HEK293T (cell line): ENCODE measurements around the gene SEPTIN14.
A peak's percentile ranks its signal among the peaks of the same experiment; 100 is the strongest.
"Not testable (repeated sequence)": the region's sequence is repeated elsewhere in the genome, so short reads cannot be mapped to it uniquely, and the experiment has no call there.

Source experiments
- CTCF ChIA-PET: fragments of 350-600 bp; formaldehyde crosslinking; extraction: SDS; loops from one replicate; lab custom pipeline; 2021; ENCODE audit warnings: antibody characterized with exemption, inconsistent platforms; lab: Yijun Ruan, JAX
- POLR2A ChIA-PET: fragments of 350-600 bp; formaldehyde crosslinking; extraction: SDS; loops from one replicate; lab custom pipeline; 2020; ENCODE audit warnings: antibody characterized with exemption, inconsistent platforms; lab: Yijun Ruan, JAX
- DNase-seq: peaks from one replicate; pipeline ENCODE4 v3.0.0; 2012; ENCODE audit warnings: mixed read lengths; ENCODE audit errors: extremely low spot score
- ARNT ChIP-seq: fragments of 450-650 bp; IDR thresholded peaks from 2 replicates; pipeline ENCODE4 v1.6.1; 2017; ENCODE audit warnings: mild to moderate bottlenecking
- BHLHE40 ChIP-seq: fragments of 450-650 bp; IDR thresholded peaks from 2 replicates; pipeline ENCODE4 v1.6.1; 2016; ENCODE audit warnings: mild to moderate bottlenecking, moderate library complexity, borderline replicate concordance
- CTBP1 ChIP-seq: fragments of 450-650 bp; IDR thresholded peaks from 2 replicates; pipeline ENCODE4 v1.6.1; 2016; ENCODE audit warnings: borderline replicate concordance
- ELF4 ChIP-seq: fragments of 450-650 bp; IDR thresholded peaks from 2 replicates; pipeline ENCODE4 v1.6.1; 2017; ENCODE audit warnings: antibody characterized with exemption
- FOXA1 ChIP-seq: fragments of 450-650 bp; IDR thresholded peaks from 2 replicates; pipeline ENCODE4 v1.6.1; 2016; ENCODE audit warnings: mild to moderate bottlenecking
- FOXK2 ChIP-seq: fragments of 450-650 bp; IDR thresholded peaks from 2 replicates; pipeline ENCODE4 v1.6.1; 2016; ENCODE audit warnings: mild to moderate bottlenecking
- FOXM1 ChIP-seq: fragments of 450-650 bp; IDR thresholded peaks from 2 replicates; pipeline ENCODE4 v1.6.1; 2017; ENCODE audit warnings: mild to moderate bottlenecking, borderline replicate concordance
- HDGF ChIP-seq: fragments of 450-650 bp; IDR thresholded peaks from 2 replicates; pipeline ENCODE4 v1.6.1; 2017; ENCODE audit warnings: antibody characterized with exemption, borderline replicate concordance
- L3MBTL2 ChIP-seq: fragments of 450-650 bp; conservative IDR thresholded peaks from 2 replicates; pipeline ENCODE4 v1.6.1; 2016; ENCODE audit warnings: mild to moderate bottlenecking
- LEF1 ChIP-seq: fragments of 450-650 bp; IDR thresholded peaks from 2 replicates; pipeline ENCODE4 v1.6.1; 2017; ENCODE audit warnings: mild to moderate bottlenecking, borderline replicate concordance
- NFRKB ChIP-seq: fragments of 450-650 bp; IDR thresholded peaks from 2 replicates; pipeline ENCODE4 v1.6.1; 2016; ENCODE audit warnings: mild to moderate bottlenecking, moderate library complexity
- PKNOX1 ChIP-seq: fragments of 450-650 bp; IDR thresholded peaks from 2 replicates; pipeline ENCODE4 v1.6.1; 2016
- SP1 ChIP-seq: fragments of 450-650 bp; IDR thresholded peaks from 2 replicates; pipeline ENCODE4 v1.6.1; 2017
- SUZ12 ChIP-seq: fragments of 450-650 bp; IDR thresholded peaks from 2 replicates; pipeline ENCODE4 v1.6.1; 2016; ENCODE audit warnings: mild to moderate bottlenecking
- TARDBP ChIP-seq: fragments of 450-650 bp; IDR thresholded peaks from 2 replicates; pipeline ENCODE4 v1.6.1; 2016
- ZNF384 ChIP-seq: fragments of 450-650 bp; IDR thresholded peaks from 2 replicates; pipeline ENCODE4 v1.6.1; 2016

Gene SEPTIN14

GRCh38 chr7:55887821-55888247 is 25.3 kb upstream of the SEPTIN14 start:
- DNase-seq = peak; percentile 24
- POLR2A ChIA-PET = no interaction called here
- TF ChIP-seq BHLHE40 = no peak
- no peak for TF ChIP-seq ARNT
- no peak for TF ChIP-seq PKNOX1
- TF ChIP-seq SUZ12 = no peak
- no peak for TF ChIP-seq LEF1
- no peak for TF ChIP-seq TARDBP
- TF ChIP-seq FOXM1 = no peak
- TF ChIP-seq HDGF = no peak
- TF ChIP-seq FOXA1 = no peak
- TF ChIP-seq SP1 = no peak
- TF ChIP-seq ZNF384 = no peak
- TF ChIP-seq ELF4 = no peak
- TF ChIP-seq L3MBTL2 = no peak
- CTCF ChIA-PET = no interaction called here

- TF ChIP-seq ARNT (no peak), HDGF (no peak), CTBP1 (no peak), ELF4 (no peak), PKNOX1 (no peak), BHLHE40 (no peak), NFRKB (no peak), LEF1 (no peak), ZNF384 (no peak), L3MBTL2 (no peak)
- CTCF ChIA-PET = no interaction called here
- POLR2A ChIA-PET = no interaction called here
- DNase-seq = no peak
These were observed 21.8 kb upstream of the SEPTIN14 start for GRCh38 chr7:55884321-55884720.

- ChIA-PET POLR2A (no interaction called here), CTCF (no interaction called here)
- TF ChIP-seq L3MBTL2 (no peak), PKNOX1 (no peak), FOXK2 (no peak), SUZ12 (no peak), CTBP1 (no peak), ZNF384 (no peak), TARDBP (no peak), ARNT (no peak), NFRKB (no peak), FOXA1 (no peak), BHLHE40 (no peak), HDGF (no peak), ELF4 (no peak)
- no peak for DNase-seq
These were observed 16.1 kb upstream of the SEPTIN14 start for GRCh38 chr7:55878691-55879090.

DNA sequence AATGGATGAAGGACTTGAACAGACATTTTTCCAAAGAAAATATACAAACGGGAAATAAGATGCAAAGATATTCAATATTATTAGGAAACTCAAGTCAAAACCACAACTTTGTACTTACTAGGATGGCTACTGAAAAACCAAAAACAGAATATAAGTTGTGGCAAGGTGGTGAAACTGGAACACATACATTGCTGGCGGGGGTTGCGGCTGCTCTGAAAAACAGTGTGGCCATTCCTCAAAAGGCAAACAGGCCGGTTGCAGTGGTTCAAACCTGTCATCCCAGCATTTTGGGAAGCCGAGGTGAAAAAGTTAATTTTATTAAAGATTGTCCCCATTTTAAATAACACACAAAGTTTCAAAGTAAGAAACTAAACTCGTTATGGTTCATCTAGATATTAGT is 14.8 kb upstream of the SEPTIN14 start:
- TF ChIP-seq CTBP1 (no peak), FOXA1 (no peak), NFRKB (no peak), PKNOX1 (no peak), SUZ12 (no peak), L3MBTL2 (no peak), ZNF384 (no peak)
- POLR2A ChIA-PET = no interaction called here

GRCh38 chr7:55873765-55874164 is 11.2 kb upstream of the SEPTIN14 start:
- TF ChIP-seq BHLHE40 (no peak), SUZ12 (no peak), LEF1 (no peak), ELF4 (no peak), PKNOX1 (no peak), NFRKB (no peak), HDGF (no peak), CTBP1 (no peak), FOXK2 (no peak), FOXM1 (no peak), ZNF384 (no peak)
- ChIA-PET POLR2A (no interaction called here), CTCF (no interaction called here)
- no peak for DNase-seq

More for the DNA sequence above, 14.8 kb upstream of the SEPTIN14 start:
- no peak for DNase-seq
- CTCF ChIA-PET = no interaction called here

DNA sequence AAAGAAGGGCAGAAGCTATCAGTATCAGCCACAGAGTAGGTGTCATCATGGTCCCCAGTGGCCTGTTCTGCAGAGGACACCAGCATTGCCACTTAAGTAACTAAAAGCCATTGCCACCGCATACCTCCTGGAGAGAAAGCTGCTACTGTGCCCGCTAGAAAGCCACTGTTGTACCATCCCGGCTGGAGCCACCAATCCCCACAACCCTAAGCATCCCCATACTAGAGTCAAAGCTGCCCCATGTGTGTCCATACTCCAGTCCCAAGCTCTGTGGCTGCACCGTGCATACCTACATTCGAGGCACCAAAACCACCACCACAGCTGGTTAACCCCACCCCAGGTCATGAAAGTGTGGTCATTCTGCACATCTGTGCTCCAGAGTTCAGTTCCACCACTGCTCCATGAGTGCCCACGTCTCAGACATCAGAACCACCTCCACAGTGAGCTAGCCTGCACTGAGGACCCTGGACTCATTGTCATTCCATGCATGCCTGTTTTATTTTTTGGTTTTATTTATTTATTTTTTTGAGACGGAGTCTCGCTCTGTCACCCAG is 9.5 kb upstream of the SEPTIN14 start:
- TF ChIP-seq TARDBP (no peak), NFRKB (no peak), ARNT (no peak), LEF1 (no peak), ZNF384 (no peak), SUZ12 (no peak), FOXM1 (no peak), FOXA1 (no peak), CTBP1 (no peak), FOXK2 (no peak), ELF4 (no peak), HDGF (no peak), SP1 (no peak), PKNOX1 (no peak), L3MBTL2 (no peak), BHLHE40 (no peak)
- ChIA-PET POLR2A (no interaction called here), CTCF (no interaction called here)
- DNase-seq = no peak

DNA sequence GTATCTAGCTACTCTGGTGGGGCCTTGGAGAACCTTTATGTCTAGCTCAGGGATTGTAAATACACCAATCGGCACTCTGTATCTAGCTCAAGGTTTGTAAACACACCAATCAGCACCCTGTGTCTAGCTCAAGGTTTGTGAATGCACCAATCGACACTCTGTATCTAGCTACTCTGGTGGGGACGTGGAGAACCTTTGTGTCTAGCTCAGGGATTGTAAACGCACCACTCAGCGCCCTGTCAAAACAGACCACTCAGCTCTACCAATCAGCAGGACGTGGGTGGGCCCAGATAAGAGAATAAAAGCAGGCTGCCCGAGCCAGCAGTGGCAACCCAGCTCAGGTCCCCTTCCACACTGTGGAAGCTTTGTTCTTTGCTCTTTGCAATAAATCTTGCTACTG is 6.4 kb upstream of the SEPTIN14 start:
- CTCF ChIA-PET, POLR2A ChIA-PET, DNase-seq: not testable (repeated sequence)

DNA sequence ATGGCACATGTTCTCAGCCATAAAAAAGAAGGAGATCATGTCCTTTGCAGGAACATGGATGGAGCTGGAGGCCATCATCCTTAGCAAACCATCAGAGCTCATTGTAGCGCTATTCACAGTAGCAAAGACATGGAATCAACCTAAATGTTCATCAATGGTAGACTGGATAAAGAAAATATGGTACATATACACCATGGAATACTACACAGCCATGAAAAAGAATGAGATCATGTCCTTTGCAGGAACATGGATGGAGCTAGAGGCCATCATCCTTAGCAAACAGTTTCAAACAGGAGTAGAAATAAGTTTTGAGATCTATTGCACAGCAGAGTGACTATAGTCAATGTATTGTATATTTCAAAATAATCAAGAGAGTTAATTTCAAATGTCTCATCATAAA is 17.4 kb downstream of the SEPTIN14 start:
- POLR2A ChIA-PET = not testable (repeated sequence)

More for the DNA sequence above, 17.4 kb downstream of the SEPTIN14 start:
- CTCF ChIA-PET, DNase-seq: not testable (repeated sequence)
